HG02623 (cell line): Measurements from ENCODE around the gene RNF7.
"Not testable (repeated sequence)": the region's sequence is repeated elsewhere in the genome, so short reads cannot be mapped to it uniquely, and the experiment has no call there.

Experiments used
- ATAC-seq: cut with Tn5 transposase; IDR thresholded peaks from one replicate; pipeline ENCODE4 v1.9.1; 2021; ENCODE audit warnings: moderate library complexity; ENCODE audit not compliant: unreplicated experiment

The RNF7 gene

GRCh38 chr3:141735176-141735575, 2.9 kb upstream of the RNF7 start:
- ATAC-seq = no peak

GRCh38 chr3:141735770-141736465, 2.2 kb upstream of the RNF7 start:
- ATAC-seq = no peak

GRCh38 chr3:141737093-141737492, 1.0 kb upstream of the RNF7 start:
- ATAC-seq = no peak

GRCh38 chr3:141737678-141738021, 448 bp upstream of the RNF7 start:
- ATAC-seq = no peak

- no peak for ATAC-seq
These were observed 829 bp downstream of the RNF7 start for GRCh38 chr3:141738891-141739363.

GRCh38 chr3:141739731-141740130, 1.6 kb downstream of the RNF7 start:
- no peak for ATAC-seq

GRCh38 chr3:141740349-141740748, 2.3 kb downstream of the RNF7 start:
- no peak for ATAC-seq

GRCh38 chr3:141743305-141743704, 5.2 kb downstream of the RNF7 start:
- no peak for ATAC-seq

GRCh38 chr3:141746962-141747361, 8.9 kb downstream of the RNF7 start:
- no peak for ATAC-seq

GRCh38 chr3:141753399-141753798, 15.3 kb downstream of the RNF7 start:
- ATAC-seq = no peak

GRCh38 chr3:141754032-141754431, 15.9 kb downstream of the RNF7 start:
- no peak for ATAC-seq

- ATAC-seq = not testable (repeated sequence)
These were observed 24.5 kb downstream of the RNF7 start for GRCh38 chr3:141762552-141762951.

GRCh38 chr3:141763088-141763750, 25.1 kb downstream of the RNF7 start, which contains the start of gene GRK7:
Gene GRK7, plus strand, starts transcription at chr3:141763408. Its CDS starts 14,877 bp downstream, at chr3:141778285.
- ATAC-seq = no peak

- no peak for ATAC-seq
These were observed 25.9 kb downstream of the RNF7 start for GRCh38 chr3:141764045-141764444.

- ATAC-seq = no peak
These were observed 26.4 kb downstream of the RNF7 start for GRCh38 chr3:141764465-141764864.

GRCh38 chr3:141764986-141765385, 26.9 kb downstream of the RNF7 start:
- no peak for ATAC-seq

GRCh38 chr3:141767066-141767465, 29.0 kb downstream of the RNF7 start:
- ATAC-seq = no peak

GRCh38 chr3:141769221-141769894, 31.3 kb downstream of the RNF7 start:
- no peak for ATAC-seq

GRCh38 chr3:141773676-141774075, 35.6 kb downstream of the RNF7 start:
- no peak for ATAC-seq

- no peak for ATAC-seq
These were observed 38.3 kb downstream of the RNF7 start for GRCh38 chr3:141776376-141776775.

- ATAC-seq = no peak
These were observed 38.8 kb downstream of the RNF7 start for GRCh38 chr3:141776885-141777284.
